HL-60 (cell line): ENCODE results near the gene ATXN7.

Source experiments
- DNase-seq, 2 experiments: peaks; one replicate each; pipeline ENCODE4 v3.0.0-alpha.2; 2010 to 2020; ENCODE audit warnings: low read depth in 1 of 2, low spot score in 1 of 2
- H3K27ac ChIP-seq: fragments of 250-450 bp; sonication (Bioruptor Pico); replicated peaks from 2 replicates; pipeline ENCODE4 v1.5.1; 2020; ENCODE audit warnings: mild to moderate bottlenecking, moderate library complexity
- H3K27me3 ChIP-seq: fragments of 250-450 bp; sonication (Bioruptor Pico); 2 replicates; pipeline ENCODE4 v1.5.1; 2021; ENCODE audit warnings: mild to moderate bottlenecking, moderate library complexity; ENCODE audit not compliant: insufficient read depth, poor library complexity, severe bottlenecking
- H3K4me3 ChIP-seq: replicated peaks from 2 replicates; pipeline ENCODE4 v1.5.1; 2011; ENCODE audit warnings: mild to moderate bottlenecking, control low read depth, low read length; ENCODE audit not compliant: insufficient read depth
- GABPA ChIP-seq: IDR thresholded peaks from 2 replicates; pipeline ENCODE4 v1.6.1; 2012; ENCODE audit warnings: low read depth
- POLR2AphosphoS5 ChIP-seq: IDR thresholded peaks from 2 replicates; pipeline ENCODE4 v1.6.1; 2012; ENCODE audit warnings: low read depth
- SPI1 ChIP-seq: IDR thresholded peaks from 2 replicates; pipeline ENCODE4 v1.6.1; 2012; ENCODE audit warnings: low read depth, mild to moderate bottlenecking, borderline replicate concordance
- TF ChIP-seq, protein P1 (sequence below): IDR thresholded peaks from one replicate; pipeline ENCODE4 v1.5.1; 2011; ENCODE audit warnings: low read length, control low read depth, inconsistent platforms; ENCODE audit not compliant: insufficient read depth
- TF ChIP-seq, protein P2 (sequence below): IDR thresholded peaks from 2 replicates; pipeline ENCODE4 v1.6.1; 2012; ENCODE audit warnings: low read depth; ENCODE audit not compliant: insufficient replicate concordance

ATXN7 gene

GRCh38 chr3:64038253-64038767 is 174.6 kb downstream of the ATXN7 start:
- Histone ChIP-seq H3K27ac (no peak overlapping the region), H3K27me3 (peaks cover 2% of the 10 kb centered on the region), H3K4me3 (no peak overlapping the region)
- TF ChIP-seq SPI1 = no peak
- TF ChIP-seq, protein P1, sequence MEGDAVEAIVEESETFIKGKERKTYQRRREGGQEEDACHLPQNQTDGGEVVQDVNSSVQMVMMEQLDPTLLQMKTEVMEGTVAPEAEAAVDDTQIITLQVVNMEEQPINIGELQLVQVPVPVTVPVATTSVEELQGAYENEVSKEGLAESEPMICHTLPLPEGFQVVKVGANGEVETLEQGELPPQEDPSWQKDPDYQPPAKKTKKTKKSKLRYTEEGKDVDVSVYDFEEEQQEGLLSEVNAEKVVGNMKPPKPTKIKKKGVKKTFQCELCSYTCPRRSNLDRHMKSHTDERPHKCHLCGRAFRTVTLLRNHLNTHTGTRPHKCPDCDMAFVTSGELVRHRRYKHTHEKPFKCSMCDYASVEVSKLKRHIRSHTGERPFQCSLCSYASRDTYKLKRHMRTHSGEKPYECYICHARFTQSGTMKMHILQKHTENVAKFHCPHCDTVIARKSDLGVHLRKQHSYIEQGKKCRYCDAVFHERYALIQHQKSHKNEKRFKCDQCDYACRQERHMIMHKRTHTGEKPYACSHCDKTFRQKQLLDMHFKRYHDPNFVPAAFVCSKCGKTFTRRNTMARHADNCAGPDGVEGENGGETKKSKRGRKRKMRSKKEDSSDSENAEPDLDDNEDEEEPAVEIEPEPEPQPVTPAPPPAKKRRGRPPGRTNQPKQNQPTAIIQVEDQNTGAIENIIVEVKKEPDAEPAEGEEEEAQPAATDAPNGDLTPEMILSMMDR = no peak
- TF ChIP-seq, protein P2, sequence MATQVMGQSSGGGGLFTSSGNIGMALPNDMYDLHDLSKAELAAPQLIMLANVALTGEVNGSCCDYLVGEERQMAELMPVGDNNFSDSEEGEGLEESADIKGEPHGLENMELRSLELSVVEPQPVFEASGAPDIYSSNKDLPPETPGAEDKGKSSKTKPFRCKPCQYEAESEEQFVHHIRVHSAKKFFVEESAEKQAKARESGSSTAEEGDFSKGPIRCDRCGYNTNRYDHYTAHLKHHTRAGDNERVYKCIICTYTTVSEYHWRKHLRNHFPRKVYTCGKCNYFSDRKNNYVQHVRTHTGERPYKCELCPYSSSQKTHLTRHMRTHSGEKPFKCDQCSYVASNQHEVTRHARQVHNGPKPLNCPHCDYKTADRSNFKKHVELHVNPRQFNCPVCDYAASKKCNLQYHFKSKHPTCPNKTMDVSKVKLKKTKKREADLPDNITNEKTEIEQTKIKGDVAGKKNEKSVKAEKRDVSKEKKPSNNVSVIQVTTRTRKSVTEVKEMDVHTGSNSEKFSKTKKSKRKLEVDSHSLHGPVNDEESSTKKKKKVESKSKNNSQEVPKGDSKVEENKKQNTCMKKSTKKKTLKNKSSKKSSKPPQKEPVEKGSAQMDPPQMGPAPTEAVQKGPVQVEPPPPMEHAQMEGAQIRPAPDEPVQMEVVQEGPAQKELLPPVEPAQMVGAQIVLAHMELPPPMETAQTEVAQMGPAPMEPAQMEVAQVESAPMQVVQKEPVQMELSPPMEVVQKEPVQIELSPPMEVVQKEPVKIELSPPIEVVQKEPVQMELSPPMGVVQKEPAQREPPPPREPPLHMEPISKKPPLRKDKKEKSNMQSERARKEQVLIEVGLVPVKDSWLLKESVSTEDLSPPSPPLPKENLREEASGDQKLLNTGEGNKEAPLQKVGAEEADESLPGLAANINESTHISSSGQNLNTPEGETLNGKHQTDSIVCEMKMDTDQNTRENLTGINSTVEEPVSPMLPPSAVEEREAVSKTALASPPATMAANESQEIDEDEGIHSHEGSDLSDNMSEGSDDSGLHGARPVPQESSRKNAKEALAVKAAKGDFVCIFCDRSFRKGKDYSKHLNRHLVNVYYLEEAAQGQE = no peak
- no peak for TF ChIP-seq GABPA
- TF ChIP-seq POLR2AphosphoS5 = no peak
- no peak for DNase-seq

DNA sequence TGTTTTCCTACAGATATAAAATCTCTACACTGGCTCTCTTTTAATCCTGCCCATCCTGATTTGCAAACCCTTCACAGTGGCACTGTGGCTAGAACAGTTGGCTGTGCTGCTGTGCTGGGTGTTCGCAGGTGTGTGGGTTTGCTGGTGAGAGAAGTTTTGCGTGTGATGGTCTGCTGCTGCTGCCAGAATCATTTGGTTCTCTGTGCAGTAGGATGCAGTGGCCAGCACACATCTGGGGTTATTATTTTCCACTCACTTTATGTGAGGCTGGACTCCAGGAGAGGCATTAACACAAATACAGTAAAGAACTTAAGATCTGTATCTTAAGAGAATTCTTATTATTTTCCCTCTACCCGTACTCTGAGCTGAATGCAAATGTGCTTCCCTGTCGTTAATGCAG is 175.7 kb downstream of the ATXN7 start:
- TF ChIP-seq, protein P2 = no peak
- Histone ChIP-seq H3K27me3 (peaks cover 2% of the 10 kb centered on the region), H3K4me3 (no peak overlapping the region), H3K27ac (no peak overlapping the region)
- DNase-seq = no peak

DNA sequence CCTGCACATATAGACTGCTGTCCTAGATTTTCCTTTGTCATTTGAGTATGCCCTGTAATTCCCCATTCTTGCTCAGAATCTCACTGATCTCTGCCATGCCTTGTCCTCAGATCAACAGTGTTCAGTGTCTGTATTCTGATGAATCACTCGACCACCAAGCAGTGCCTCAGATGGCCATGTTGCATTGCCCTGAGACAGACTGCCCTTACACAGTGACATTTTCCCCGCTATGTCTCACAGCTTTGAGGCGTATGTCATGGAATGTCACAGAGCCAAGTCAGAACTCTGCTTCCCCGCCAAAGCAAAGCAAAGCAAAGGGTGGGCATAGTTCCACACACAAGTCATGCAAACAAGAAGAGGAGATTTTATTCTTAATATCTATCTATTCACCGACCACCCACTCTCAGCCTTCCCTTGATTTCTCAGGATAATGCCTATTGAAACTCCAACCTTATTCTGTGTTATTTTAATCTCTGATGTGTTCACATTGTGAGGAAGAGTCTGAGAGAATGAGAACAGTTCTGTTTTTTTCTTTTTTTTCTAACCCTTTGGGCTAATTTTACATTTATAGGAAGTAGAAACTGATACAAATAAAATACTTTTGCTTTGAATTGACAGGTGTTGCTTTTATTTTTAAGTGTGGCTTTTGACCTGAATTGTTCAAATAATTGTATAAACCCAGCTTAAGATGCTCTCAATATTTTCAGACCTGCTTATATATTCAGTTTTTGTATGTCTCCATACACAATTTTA is 176.5 kb downstream of the ATXN7 start:
- DNase-seq = no peak
- Histone ChIP-seq H3K27ac (no peak overlapping the region), H3K27me3 (peaks cover 2% of the 10 kb centered on the region), H3K4me3 (no peak overlapping the region)
- TF ChIP-seq, protein P1 = no peak
- TF ChIP-seq POLR2AphosphoS5 = no peak
- TF ChIP-seq SPI1 = no peak
- TF ChIP-seq GABPA = no peak
- TF ChIP-seq, protein P2 = no peak
